B cell (primary cell): ENCODE data around the gene PNPLA5. TPM values are rescaled to one million over a fixed set of nuclear protein-coding genes. Genes with fewer than 3 reads are reported as not detected.

Experiments
- ATAC-seq: fragments of 200-7000 bp; cut with Tn5 transposase; one replicate; pipeline ENCODE4 v1.10.0; 2021; ENCODE audit warnings: low read depth, mild to moderate bottlenecking, moderate number of reproducible peaks, moderate library complexity
- CTCF ChIA-PET: fragments of 350-600 bp; sonication (Branson Sonifier 250); formaldehyde crosslinking; loops from one replicate; lab custom pipeline; 2021; ENCODE audit warnings: antibody characterized with exemption, inconsistent platforms; lab: Charles Lee
- POLR2A ChIA-PET: fragments of 350-600 bp; sonication (Branson Sonifier 250); formaldehyde crosslinking; loops from one replicate; lab custom pipeline; 2021; ENCODE audit warnings: antibody characterized with exemption; lab: Charles Lee
- DNase-seq: peaks from one replicate; pipeline ENCODE4 v3.0.0; 2013
- H2AFZ ChIP-seq: 2 replicates; pipeline ENCODE4 v1.6.1; 2012; ENCODE audit warnings: mild to moderate bottlenecking, low read depth, low read length; ENCODE audit not compliant: insufficient read depth, poor library complexity, severe bottlenecking
- H3K27ac ChIP-seq, 2 donors: 1 replicate in 1 of 2; 2 replicates in 1 of 2; pipeline ENCODE4 v1.5.1; 2012 to 2013; ENCODE audit warnings: low read length in 2 of 2, mild to moderate bottlenecking in 2 of 2, moderate library complexity in 1 of 2
- H3K27me3 ChIP-seq, 4 experiments: fragments of 200-600 bp in 1 of 4; sonication (generic) in 1 of 4; replicated peaks in 1 of 4; 1 replicate in 2 of 4; 2 replicates in 2 of 4; pipeline versions ENCODE4 v1.6.1 to v1.7.0; 2013 to 2016; ENCODE audit warnings: low read length in 3 of 4, mild to moderate bottlenecking in 2 of 4, mixed read lengths in 1 of 4, moderate library complexity in 1 of 4; ENCODE audit not compliant: insufficient read depth in 4 of 4, control insufficient read depth in 3 of 4; ENCODE audit errors: control extremely low read depth in 1 of 4
- H3K36me3 ChIP-seq, 2 experiments: replicated peaks in 1 of 2; 1 replicate in 1 of 2; 2 replicates in 1 of 2; pipeline versions ENCODE4 v1.6.1 to v1.7.1; 2013; ENCODE audit warnings: low read length in 1 of 2; ENCODE audit not compliant: insufficient read depth in 2 of 2, control insufficient read depth in 1 of 2; ENCODE audit errors: control extremely low read depth in 1 of 2, extremely low read depth in 1 of 2
- H3K4me1 ChIP-seq, 2 donors: fragments of 200-600 bp in 1 of 2; sonication (generic) in 1 of 2; 1 replicate in 1 of 2; 2 replicates in 1 of 2; pipeline versions ENCODE4 v1.5.1 to v1.6.1; 2013 to 2017; ENCODE audit warnings: low read length in 2 of 2; ENCODE audit not compliant: control insufficient read depth in 2 of 2, insufficient read depth in 2 of 2
- H3K4me2 ChIP-seq: replicated peaks from 2 replicates; pipeline ENCODE3; 2012; ENCODE audit warnings: mild to moderate bottlenecking, low read depth, low read length; ENCODE audit not compliant: poor library complexity, severe bottlenecking
- H3K4me3 ChIP-seq, 5 experiments: fragments of 200-600 bp in 1 of 5; sonication (generic) in 1 of 5; 1 replicate in 3 of 5; 2 replicates in 2 of 5; pipeline versions ENCODE4 v1.5.1 to v1.7.0; 2011 to 2016; ENCODE audit warnings: low read length in 4 of 5, mild to moderate bottlenecking in 4 of 5, low read depth in 2 of 5, control low read depth in 1 of 5, moderate library complexity in 1 of 5; ENCODE audit not compliant: insufficient read depth in 1 of 5; ENCODE audit errors: control extremely low read depth in 1 of 5, extremely low read depth in 1 of 5
- H3K79me2 ChIP-seq: fragments of 200-600 bp; sonication (generic); one replicate; pipeline ENCODE4 v1.6.0; 2016; ENCODE audit warnings: low read length; ENCODE audit not compliant: control insufficient read depth, insufficient read depth
- H3K9ac ChIP-seq: fragments of 200-600 bp; sonication (generic); 2 replicates; pipeline ENCODE4 v1.6.1; 2017; ENCODE audit warnings: mild to moderate bottlenecking, low read length, moderate library complexity
- H3K9me3 ChIP-seq, 3 donors: one replicate each; pipeline versions ENCODE4 v1.6.1 to v1.7.1; 2013; ENCODE audit warnings: low read length in 2 of 3; ENCODE audit not compliant: control insufficient read depth in 2 of 3, insufficient read depth in 1 of 3; ENCODE audit errors: control extremely low read depth in 1 of 3
- H4K20me1 ChIP-seq: 2 replicates; pipeline ENCODE4 v1.6.0; 2012; ENCODE audit warnings: mild to moderate bottlenecking, low read length; ENCODE audit not compliant: insufficient read depth, control insufficient read depth, poor library complexity, severe bottlenecking
- H3K27ac Mint-ChIP-seq: one replicate; pipeline ENCODE4 v1.8.0; 2021; ENCODE audit warnings: mixed read lengths
- H3K27me3 Mint-ChIP-seq: one replicate; pipeline ENCODE4 v1.8.0; 2021; ENCODE audit warnings: mixed read lengths
- H3K4me1 Mint-ChIP-seq: one replicate; pipeline ENCODE4 v1.8.0; 2021; ENCODE audit warnings: mixed read lengths
- H3K4me3 Mint-ChIP-seq: one replicate; pipeline ENCODE4 v1.8.0; 2021; ENCODE audit warnings: mixed read lengths
- H3K9me3 Mint-ChIP-seq: one replicate; pipeline ENCODE4 v1.8.0; 2022; ENCODE audit warnings: mixed read lengths; ENCODE audit not compliant: insufficient read depth
- CTCF ChIP-seq: fragments of 200-600 bp; IDR thresholded peaks from one replicate; pipeline ENCODE4 v1.8.0; 2022; ENCODE audit warnings: antibody characterized with exemption, mild to moderate bottlenecking
- EZH2 ChIP-seq: IDR thresholded peaks from 2 replicates; pipeline ENCODE4 v1.6.1; 2012; ENCODE audit warnings: borderline replicate concordance, low read depth, mild to moderate bottlenecking, moderate library complexity, low read length; ENCODE audit not compliant: insufficient read depth, poor library complexity, severe bottlenecking
- WGBS: methylation state at CpG from one replicate; pipeline ENCODE4 v1.1.5; 2013; ENCODE audit warnings: missing lambda C conversion rate; ENCODE audit not compliant: insufficient coverage; 5-methylcytosine and 5-hydroxymethylcytosine counted together
- intact Hi-C: fragments of 100-400 bp; cut with micrococcal nuclease; formaldehyde crosslinking; loops from one replicate; pipeline ENCODE4 v1.10.0; 2022
- polyA plus RNA-seq: library from polyadenylated mRNA; depleted of rRNA; stranded (reverse); fragments of >200 nt; gene quantifications from 2 replicates; pipeline ENCODE4 v1.2.3, GENCODE V29; 2012
- total RNA-seq, 2 donors: library from RNA; stranded (reverse); fragments of 120-200 nt in 1 of 2; gene quantifications; 1 replicate in 1 of 2; 2 replicates in 1 of 2; pipeline versions ENCODE4 v1.2.3 to v1.2.4, GENCODE V29; 2013 to 2022

The PNPLA5 gene
- total and polyA plus RNA-seq, 2 donors (not counting 1 experiment from before 2014, with no cell fraction given), result not detected

GRCh38 chr22:43921370-43921769, 29.6 kb upstream of the PNPLA5 start:
- WGBS, result 69% methylated on average over 3 of the region's 4 CpGs
- peaks cover 0 to 45% (median 8%) of the 10 kb centered on the region in 4 experiments for H3K27me3 ChIP-seq
- intact Hi-C loops, result no loop called here
- H3K4me1 Mint-ChIP-seq, result peaks cover 6% of the 10 kb centered on the region
- POLR2A ChIA-PET, result no interaction called here
- H3K9me3 Mint-ChIP-seq, result no peaks in the 10 kb centered on the region
- peaks cover 12 to 13% of the 10 kb centered on the region in 2 donors for H3K4me1 ChIP-seq
- no peak overlapping the region for H3K4me2 ChIP-seq
- no peak overlapping the region for H2AFZ ChIP-seq
- peaks cover 0 to 23% (median 0%) of the 10 kb centered on the region in 3 donors for H3K9me3 ChIP-seq
- ATAC-seq (no peak), DNase-seq (no peak)
- H4K20me1 ChIP-seq, result no peaks in the 10 kb centered on the region
- H3K79me2 ChIP-seq, result no peaks in the 10 kb centered on the region
- TF ChIP-seq CTCF (no peak), EZH2 (no peak)
- H3K4me3 Mint-ChIP-seq, result no peak overlapping the region
- CTCF ChIA-PET, result no interaction called here
- H3K36me3 ChIP-seq, result no peaks in the 10 kb centered on the region
- no peak overlapping the region for H3K27ac ChIP-seq
- H3K27me3 Mint-ChIP-seq, result peaks cover 37% of the 10 kb centered on the region
- no peak overlapping the region for H3K9ac ChIP-seq
- H3K4me3 ChIP-seq, result no peak overlapping the region
- no peak overlapping the region for H3K27ac Mint-ChIP-seq

GRCh38 chr22:43919106-43919973, 27.5 kb upstream of the PNPLA5 start:
- no peak overlapping the region for H3K4me2 ChIP-seq
- ChIA-PET POLR2A (no interaction called here), CTCF (interaction anchor here (0.6 kb wide), 1 partner anchor 14 kb away, joined by 3 read pairs; no protein-coding TSS in a partner anchor)
- no peaks in the 10 kb centered on the region for H4K20me1 ChIP-seq
- no peak for TF ChIP-seq CTCF
- DNase-seq (no peak), ATAC-seq (no peak)
- H3K27me3 ChIP-seq, result peaks cover 0 to 36% (median 5%) of the 10 kb centered on the region in 4 experiments
- no peaks in the 10 kb centered on the region for H3K36me3 ChIP-seq
- H3K27ac Mint-ChIP-seq, result no peak overlapping the region
- peaks cover 0 to 15% (median 0%) of the 10 kb centered on the region in 3 donors for H3K9me3 ChIP-seq
- H3K79me2 ChIP-seq, result no peaks in the 10 kb centered on the region
- H3K4me3 ChIP-seq, result no peak overlapping the region
- H3K27me3 Mint-ChIP-seq, result peaks cover 32% of the 10 kb centered on the region
- no peak overlapping the region for H3K9ac ChIP-seq
- no peak overlapping the region for H3K27ac ChIP-seq
- H3K4me1 ChIP-seq, result peaks cover 12% of the 10 kb centered on the region in 2 donors
- H3K4me1 Mint-ChIP-seq, result peaks cover 6% of the 10 kb centered on the region
- 94% methylated on average over 12 of the region's 16 CpGs for WGBS
- intact Hi-C loops, result no loop called here
- no peaks in the 10 kb centered on the region for H3K9me3 Mint-ChIP-seq
- no peak overlapping the region for H2AFZ ChIP-seq
- H3K4me3 Mint-ChIP-seq, result no peak overlapping the region
